Ovary (tissue), 3 donors: ENCODE results near the gene RGS6.

Source experiments
- CTCF ChIP-seq, 3 donors: fragments of 450-650 bp in 2 of 3; fragments of 200-600 bp in 1 of 3; IDR thresholded peaks; one replicate each; pipeline versions ENCODE4 v1.5.1 to v1.8.0; 2016 to 2022; ENCODE audit warnings: antibody characterized with exemption in 3 of 3, mild to moderate bottlenecking in 1 of 3
- POLR2A ChIP-seq: fragments of 450-650 bp; IDR thresholded peaks from one replicate; pipeline ENCODE4 v1.6.1; 2017; ENCODE audit warnings: antibody characterized with exemption, mild to moderate bottlenecking, moderate library complexity
- donor health status: DM: no; HTN: no; CAD: no.

DNA sequence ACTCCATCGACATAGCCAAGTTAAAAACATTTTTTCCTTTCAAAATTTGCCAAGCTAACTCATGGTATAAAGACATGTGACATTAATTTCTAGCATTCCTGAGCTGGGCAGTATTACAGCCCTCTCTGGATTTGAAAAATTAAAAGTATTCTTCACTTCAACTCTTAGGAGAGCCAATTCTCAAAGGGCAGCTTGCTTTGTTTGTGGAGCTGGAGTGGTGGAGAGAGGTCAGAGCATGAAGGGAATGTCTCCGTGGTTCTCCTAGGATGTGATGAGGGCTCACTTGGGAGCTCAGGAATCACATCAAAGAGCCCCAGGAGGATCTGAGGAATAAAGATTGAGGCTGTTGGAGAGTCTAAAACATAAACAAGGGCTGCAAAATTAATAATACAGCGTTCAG lies 46.9 kb upstream of the RGS6 start:
- TF ChIP-seq CTCF (IDR thresholded peaks at IDR 0.05): no peak
- TF ChIP-seq POLR2A: no peak
